ENCODE data around the gene NBAS.

Gene NBAS

GRCh38 chr2:15377202-15377601 lies 183.9 kb downstream of the NBAS start:
- H3K36me3 Mint-ChIP-seq: peaks cover 43% of the 10 kb centered on the region
- H3K4me3 Mint-ChIP-seq: no peak overlapping the region
- no peak overlapping the region for H3K27ac Mint-ChIP-seq
- H3K4me1 Mint-ChIP-seq: no peaks in the 10 kb centered on the region
- H3K27me3 Mint-ChIP-seq: no peaks in the 10 kb centered on the region
- no peak for ATAC-seq
- H3K9me3 Mint-ChIP-seq: no peaks in the 10 kb centered on the region

GRCh38 chr2:15372019-15372418 lies 189.1 kb downstream of the NBAS start:
- no peak overlapping the region for H3K27ac Mint-ChIP-seq
- no peaks in the 10 kb centered on the region for H3K9me3 Mint-ChIP-seq
- no peaks in the 10 kb centered on the region for H3K27me3 Mint-ChIP-seq
- H3K4me3 Mint-ChIP-seq: no peak overlapping the region
- peaks cover 16% of the 10 kb centered on the region for H3K4me1 Mint-ChIP-seq
- ATAC-seq: no peak
- H3K36me3 Mint-ChIP-seq: peaks cover 49% of the 10 kb centered on the region

GRCh38 chr2:15369129-15369528 lies 192.0 kb downstream of the NBAS start:
- ATAC-seq: no peak
- Mint-ChIP-seq H3K9me3 (no peaks in the 10 kb centered on the region), H3K4me3 (no peak overlapping the region), H3K27ac (no peak overlapping the region), H3K36me3 (peaks cover 67% of the 10 kb centered on the region), H3K27me3 (no peaks in the 10 kb centered on the region), H3K4me1 (peaks cover 16% of the 10 kb centered on the region)

GRCh38 chr2:15367715-15368114 lies 193.4 kb downstream of the NBAS start:
- no peaks in the 10 kb centered on the region for H3K27me3 Mint-ChIP-seq

GRCh38 chr2:15367205-15367604 lies 193.9 kb downstream of the NBAS start:
- H3K27me3 Mint-ChIP-seq: no peaks in the 10 kb centered on the region
- H3K36me3 Mint-ChIP-seq: peaks cover 67% of the 10 kb centered on the region
- H3K27ac Mint-ChIP-seq: no peak overlapping the region
- ATAC-seq: no peak
- H3K4me1 Mint-ChIP-seq: peaks cover 16% of the 10 kb centered on the region
- no peaks in the 10 kb centered on the region for H3K9me3 Mint-ChIP-seq
- H3K4me3 Mint-ChIP-seq: no peak overlapping the region

More at GRCh38 chr2:15367715-15368114, 193.4 kb downstream of the NBAS start:
- peaks cover 16% of the 10 kb centered on the region for H3K4me1 Mint-ChIP-seq
- peaks cover 71% of the 10 kb centered on the region for H3K36me3 Mint-ChIP-seq
- no peak for ATAC-seq
- H3K27ac Mint-ChIP-seq: no peak overlapping the region
- H3K9me3 Mint-ChIP-seq: no peaks in the 10 kb centered on the region
- no peak overlapping the region for H3K4me3 Mint-ChIP-seq

- no peaks in the 10 kb centered on the region for H3K9me3 Mint-ChIP-seq
- H3K4me3 Mint-ChIP-seq: no peak overlapping the region
- peaks cover 16% of the 10 kb centered on the region for H3K4me1 Mint-ChIP-seq
- no peak overlapping the region for H3K27ac Mint-ChIP-seq
- peaks cover 50% of the 10 kb centered on the region for H3K36me3 Mint-ChIP-seq
- no peaks in the 10 kb centered on the region for H3K27me3 Mint-ChIP-seq
- ATAC-seq: no peak
Measured at GRCh38 chr2:15365411-15365810, 195.7 kb downstream of the NBAS start.

GRCh38 chr2:15364561-15364960 lies 196.6 kb downstream of the NBAS start:
- Mint-ChIP-seq H3K4me1 (peaks cover 13% of the 10 kb centered on the region), H3K27me3 (no peaks in the 10 kb centered on the region), H3K4me3 (no peak overlapping the region), H3K36me3 (peaks cover 55% of the 10 kb centered on the region), H3K27ac (no peak overlapping the region), H3K9me3 (no peaks in the 10 kb centered on the region)
- ATAC-seq: no peak

GRCh38 chr2:15363734-15364133 lies 197.4 kb downstream of the NBAS start:
- Mint-ChIP-seq H3K4me1 (peaks cover 6% of the 10 kb centered on the region), H3K4me3 (no peak overlapping the region), H3K27me3 (no peaks in the 10 kb centered on the region), H3K27ac (no peak overlapping the region), H3K36me3 (peaks cover 56% of the 10 kb centered on the region), H3K9me3 (no peaks in the 10 kb centered on the region)
- ATAC-seq: peak; percentile 34

- no peak for ATAC-seq
- Mint-ChIP-seq H3K4me3 (no peak overlapping the region), H3K27me3 (no peaks in the 10 kb centered on the region), H3K9me3 (no peaks in the 10 kb centered on the region), H3K4me1 (no peaks in the 10 kb centered on the region), H3K27ac (no peak overlapping the region), H3K36me3 (peaks cover 57% of the 10 kb centered on the region)
Measured at GRCh38 chr2:15363142-15363541, 198.0 kb downstream of the NBAS start.

- no peak for ATAC-seq
- H3K4me1 Mint-ChIP-seq: no peaks in the 10 kb centered on the region
- H3K27me3 Mint-ChIP-seq: no peaks in the 10 kb centered on the region
- no peaks in the 10 kb centered on the region for H3K9me3 Mint-ChIP-seq
- peaks cover 63% of the 10 kb centered on the region for H3K36me3 Mint-ChIP-seq
- no peak overlapping the region for H3K4me3 Mint-ChIP-seq
- H3K27ac Mint-ChIP-seq: no peak overlapping the region
Measured at GRCh38 chr2:15359716-15360531, 201.2 kb downstream of the NBAS start.

- Mint-ChIP-seq H3K9me3 (no peaks in the 10 kb centered on the region), H3K36me3 (peaks cover 60% of the 10 kb centered on the region), H3K27me3 (no peaks in the 10 kb centered on the region), H3K4me1 (no peaks in the 10 kb centered on the region), H3K4me3 (no peak overlapping the region), H3K27ac (no peak overlapping the region)
- no peak for ATAC-seq
Measured at GRCh38 chr2:15357922-15358321, 203.2 kb downstream of the NBAS start.

- H3K4me1 Mint-ChIP-seq: no peaks in the 10 kb centered on the region
- no peaks in the 10 kb centered on the region for H3K9me3 Mint-ChIP-seq
- ATAC-seq: no peak
- H3K36me3 Mint-ChIP-seq: peaks cover 64% of the 10 kb centered on the region
- no peak overlapping the region for H3K27ac Mint-ChIP-seq
- H3K4me3 Mint-ChIP-seq: no peak overlapping the region
- H3K27me3 Mint-ChIP-seq: no peaks in the 10 kb centered on the region
Measured at GRCh38 chr2:15357186-15357585, 203.9 kb downstream of the NBAS start.

GRCh38 chr2:15355386-15355785 lies 205.7 kb downstream of the NBAS start:
- Mint-ChIP-seq H3K4me1 (no peaks in the 10 kb centered on the region), H3K4me3 (no peak overlapping the region), H3K9me3 (no peaks in the 10 kb centered on the region), H3K27me3 (no peaks in the 10 kb centered on the region), H3K36me3 (peaks cover 82% of the 10 kb centered on the region), H3K27ac (no peak overlapping the region)
- ATAC-seq: no peak

GRCh38 chr2:15354596-15355366 lies 206.4 kb downstream of the NBAS start:
- Mint-ChIP-seq H3K9me3 (no peaks in the 10 kb centered on the region), H3K36me3 (peaks cover 83% of the 10 kb centered on the region)
- ATAC-seq: no peak

GRCh38 chr2:15352363-15352762 lies 208.8 kb downstream of the NBAS start:
- Mint-ChIP-seq H3K4me3 (no peak overlapping the region), H3K27me3 (no peaks in the 10 kb centered on the region), H3K4me1 (no peaks in the 10 kb centered on the region), H3K27ac (no peak overlapping the region), H3K9me3 (no peaks in the 10 kb centered on the region), H3K36me3 (peaks cover 81% of the 10 kb centered on the region)
- no peak for ATAC-seq

More at GRCh38 chr2:15354596-15355366, 206.4 kb downstream of the NBAS start:
- no peaks in the 10 kb centered on the region for H3K27me3 Mint-ChIP-seq
- H3K27ac Mint-ChIP-seq: no peak overlapping the region
- H3K4me3 Mint-ChIP-seq: no peak overlapping the region
- H3K4me1 Mint-ChIP-seq: no peaks in the 10 kb centered on the region

GRCh38 chr2:15348636-15349035 lies 212.5 kb downstream of the NBAS start:
- ATAC-seq: no peak
- H3K4me1 Mint-ChIP-seq: no peaks in the 10 kb centered on the region
- H3K9me3 Mint-ChIP-seq: no peaks in the 10 kb centered on the region
- peaks cover 83% of the 10 kb centered on the region for H3K36me3 Mint-ChIP-seq
- H3K4me3 Mint-ChIP-seq: no peak overlapping the region
- no peak overlapping the region for H3K27ac Mint-ChIP-seq
- H3K27me3 Mint-ChIP-seq: no peaks in the 10 kb centered on the region
